ENCODE measurements around the gene ADGRL3.

GRCh38 chr4:61320631-61321030 is 120.5 kb downstream of the ADGRL3 start:
- no peak for TF ChIP-seq CTCF (IDR thresholded peaks at IDR 0.05)
- TF ChIP-seq POLR2A (IDR thresholded peaks at IDR 0.05): no peak
